Measurements from ENCODE around the gene KIAA2012.
A peak's percentile ranks its signal among the peaks of the same experiment; 100 is the strongest.

KIAA2012 gene

DNA sequence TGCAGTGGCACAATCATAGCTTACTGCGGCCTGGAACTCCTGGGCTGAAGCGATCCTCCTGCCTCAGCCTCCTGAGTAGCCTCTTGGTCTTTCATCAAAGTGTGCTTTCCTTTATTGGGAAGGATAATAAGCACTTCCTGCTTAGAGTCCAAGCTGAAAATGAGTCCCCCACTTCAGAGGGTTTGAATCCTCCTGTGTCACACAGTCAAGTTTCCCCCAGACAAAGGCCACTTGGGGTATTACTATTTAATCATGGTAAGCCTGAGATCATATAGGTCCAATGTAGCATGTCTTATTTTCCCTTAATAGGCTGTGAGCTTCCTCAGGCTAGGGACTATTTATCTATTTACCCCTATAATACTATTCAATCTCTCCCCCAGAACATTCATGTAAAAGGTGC lies 11.4 kb upstream of the KIAA2012 start:
- Histone ChIP-seq H3K27ac (ENCODE audit: low read depth, low read length) (no peak overlapping the region), H2AFZ (ENCODE audit: low read length, unreplicated experiment) (no peak overlapping the region), H3K36me3 (ENCODE audit: insufficient read depth, low read length) (no peaks in the 10 kb centered on the region), H3K4me1 (ENCODE audit: control insufficient read depth, insufficient read depth, low read length, unreplicated experiment) (peaks cover 11% of the 10 kb centered on the region), H3K79me2 (ENCODE audit: control insufficient read depth, insufficient read depth, low read length, unreplicated experiment) (no peaks in the 10 kb centered on the region), H3K4me3 (ENCODE audit: low read depth, low read length) (no peak overlapping the region), H3K27me3 (ENCODE audit: insufficient read depth, low read length) (peaks cover 24% of the 10 kb centered on the region)

DNA sequence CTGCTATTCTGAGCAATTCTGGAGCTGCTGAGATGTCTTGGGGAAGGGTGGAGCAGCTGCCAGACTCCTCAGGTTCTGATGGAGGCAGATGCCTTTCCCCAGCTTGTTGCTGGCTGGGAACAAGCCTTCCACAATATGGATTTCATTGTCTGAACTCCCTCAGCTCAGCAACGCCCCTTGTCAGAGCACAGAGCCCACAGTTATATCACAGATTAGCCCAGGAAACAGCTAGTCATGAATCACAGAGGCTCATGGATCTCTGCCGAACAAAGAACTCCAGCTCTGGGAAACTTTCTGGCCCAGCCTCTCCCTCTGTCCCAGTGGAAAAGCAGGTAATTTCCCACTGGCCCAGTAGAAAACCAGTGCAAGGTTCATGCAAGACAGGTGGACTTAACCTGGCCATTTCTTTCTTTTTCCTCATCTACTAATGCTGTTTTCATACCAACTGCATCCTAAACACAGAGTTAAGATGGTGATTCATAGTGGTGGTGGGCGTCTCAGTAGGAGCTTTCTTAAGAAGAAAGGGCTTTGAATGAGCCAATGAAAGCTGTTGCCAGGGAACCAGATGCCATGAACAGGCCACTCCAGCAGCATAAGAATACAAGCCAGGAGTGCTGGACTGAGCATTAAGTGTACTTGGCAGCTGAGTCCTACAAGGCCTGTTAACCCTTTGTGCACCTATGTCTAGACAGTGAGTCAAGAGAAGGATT lies 8.7 kb upstream of the KIAA2012 start:
- peak overlapping the region; percentile 41 for H2AFZ ChIP-seq (ENCODE audit: low read length, unreplicated experiment)
- no peak overlapping the region for H3K4me3 ChIP-seq (ENCODE audit: low read depth, low read length)
- peak overlapping the region; percentile 17 for H3K27ac ChIP-seq (ENCODE audit: low read depth, low read length)

DNA sequence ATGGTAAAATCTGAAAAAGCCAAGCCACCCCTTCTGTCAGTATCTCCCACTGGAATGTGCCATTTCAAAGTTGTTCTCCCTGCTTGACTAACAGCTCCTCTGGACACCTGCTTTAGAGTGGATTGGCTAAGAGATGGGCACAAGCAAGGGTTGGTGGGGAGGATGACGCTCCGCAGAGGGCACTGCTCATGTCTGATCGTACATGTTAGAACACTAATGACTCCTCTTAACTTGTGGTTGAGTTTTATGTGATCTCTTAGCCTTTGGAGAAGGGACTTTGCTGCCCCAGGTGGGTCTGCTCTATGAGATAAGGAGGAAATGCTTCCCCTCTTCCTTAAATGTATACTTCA lies 8.2 kb upstream of the KIAA2012 start:
- Histone ChIP-seq H3K4me1 (ENCODE audit: control insufficient read depth, insufficient read depth, low read length, unreplicated experiment) (peaks cover 11% of the 10 kb centered on the region), H3K4me3 (ENCODE audit: low read depth, low read length) (no peak overlapping the region), H3K27ac (ENCODE audit: low read depth, low read length) (no peak overlapping the region), H3K79me2 (ENCODE audit: control insufficient read depth, insufficient read depth, low read length, unreplicated experiment) (no peaks in the 10 kb centered on the region), H2AFZ (ENCODE audit: low read length, unreplicated experiment) (no peak overlapping the region), H3K27me3 (ENCODE audit: insufficient read depth, low read length) (no peaks in the 10 kb centered on the region), H3K36me3 (ENCODE audit: insufficient read depth, low read length) (no peaks in the 10 kb centered on the region)

More for the DNA sequence above, 8.7 kb upstream of the KIAA2012 start:
- no peaks in the 10 kb centered on the region for H3K36me3 ChIP-seq (ENCODE audit: insufficient read depth, low read length)
- no peaks in the 10 kb centered on the region for H3K27me3 ChIP-seq (ENCODE audit: insufficient read depth, low read length)
- H3K4me1 ChIP-seq (ENCODE audit: control insufficient read depth, insufficient read depth, low read length, unreplicated experiment), result peaks cover 11% of the 10 kb centered on the region
- no peaks in the 10 kb centered on the region for H3K79me2 ChIP-seq (ENCODE audit: control insufficient read depth, insufficient read depth, low read length, unreplicated experiment)

DNA sequence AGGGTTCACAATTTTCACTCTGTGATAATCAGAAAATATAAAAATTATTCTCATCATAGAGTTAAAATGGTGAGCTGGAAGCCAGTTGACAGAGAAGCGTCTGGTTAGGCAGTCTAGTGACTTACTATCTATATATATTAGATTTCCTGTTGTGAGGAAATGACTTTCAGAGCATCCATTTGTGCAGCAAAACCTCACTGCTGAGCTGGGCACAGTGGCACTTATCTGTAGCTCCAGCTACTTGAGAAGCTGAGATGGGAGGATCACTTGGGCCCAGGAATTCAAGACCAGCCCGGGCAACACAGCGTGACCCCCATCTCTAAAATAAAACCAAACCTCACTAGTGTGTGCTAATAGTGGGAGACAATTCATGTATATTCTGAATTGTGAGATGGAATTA lies 7.2 kb upstream of the KIAA2012 start:
- H3K27me3 ChIP-seq (ENCODE audit: insufficient read depth, low read length), result no peaks in the 10 kb centered on the region
- H3K36me3 ChIP-seq (ENCODE audit: insufficient read depth, low read length), result no peaks in the 10 kb centered on the region
- no peak overlapping the region for H3K27ac ChIP-seq (ENCODE audit: low read depth, low read length)
- no peak overlapping the region for H3K4me3 ChIP-seq (ENCODE audit: low read depth, low read length)
- no peak overlapping the region for H2AFZ ChIP-seq (ENCODE audit: low read length, unreplicated experiment)
- no peaks in the 10 kb centered on the region for H3K79me2 ChIP-seq (ENCODE audit: control insufficient read depth, insufficient read depth, low read length, unreplicated experiment)
- H3K4me1 ChIP-seq (ENCODE audit: control insufficient read depth, insufficient read depth, low read length, unreplicated experiment), result peaks cover 11% of the 10 kb centered on the region

DNA sequence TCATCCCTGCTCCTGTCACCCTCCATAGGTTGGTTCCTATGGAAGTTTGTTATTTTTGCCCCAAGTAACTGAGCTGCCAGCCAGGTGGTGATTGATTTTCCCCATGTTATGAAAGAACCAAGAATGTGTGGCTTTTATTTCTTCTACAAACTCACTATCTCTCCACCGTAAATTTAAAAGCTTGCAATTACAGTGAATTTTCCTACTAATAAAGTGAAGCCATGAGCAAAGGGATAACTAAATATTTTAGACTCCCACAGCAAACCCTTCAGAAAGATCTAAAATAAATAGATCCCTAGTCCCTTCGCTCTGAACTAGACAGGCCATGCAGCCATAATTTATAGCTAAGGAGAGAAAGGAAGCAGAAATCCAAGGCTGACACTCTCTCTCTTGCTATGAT lies 6.2 kb upstream of the KIAA2012 start:
- no peak overlapping the region for H3K4me3 ChIP-seq (ENCODE audit: low read depth, low read length)
- H3K27me3 ChIP-seq (ENCODE audit: insufficient read depth, low read length), result no peaks in the 10 kb centered on the region
- H2AFZ ChIP-seq (ENCODE audit: low read length, unreplicated experiment), result no peak overlapping the region
- no peak overlapping the region for H3K27ac ChIP-seq (ENCODE audit: low read depth, low read length)
- H3K36me3 ChIP-seq (ENCODE audit: insufficient read depth, low read length), result no peaks in the 10 kb centered on the region
- H3K4me1 ChIP-seq (ENCODE audit: control insufficient read depth, insufficient read depth, low read length, unreplicated experiment), result peaks cover 11% of the 10 kb centered on the region
- no peaks in the 10 kb centered on the region for H3K79me2 ChIP-seq (ENCODE audit: control insufficient read depth, insufficient read depth, low read length, unreplicated experiment)

DNA sequence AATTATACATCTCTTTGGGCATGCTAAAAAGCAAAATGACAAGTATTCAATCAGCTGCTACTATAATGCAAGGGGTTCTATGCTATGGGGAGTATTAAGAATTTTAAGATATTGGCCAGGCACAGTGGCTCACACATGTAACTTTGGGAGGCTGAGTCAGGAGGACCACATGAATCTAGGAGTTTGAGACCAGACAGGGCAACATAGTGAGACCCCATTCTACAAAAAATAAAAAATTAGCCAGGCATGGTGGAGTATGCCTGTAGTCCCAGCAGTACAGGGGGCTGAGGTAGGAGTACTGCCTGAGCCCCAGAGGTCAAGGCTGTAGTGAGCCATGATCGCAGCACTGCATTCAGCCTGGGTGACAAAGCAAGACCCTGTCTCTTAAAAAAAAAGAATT lies 5.5 kb upstream of the KIAA2012 start:
- Histone ChIP-seq H3K4me3 (ENCODE audit: low read depth, low read length) (no peak overlapping the region), H3K4me1 (ENCODE audit: control insufficient read depth, insufficient read depth, low read length, unreplicated experiment) (peaks cover 11% of the 10 kb centered on the region), H3K27ac (ENCODE audit: low read depth, low read length) (no peak overlapping the region), H3K27me3 (ENCODE audit: insufficient read depth, low read length) (no peaks in the 10 kb centered on the region), H2AFZ (ENCODE audit: low read length, unreplicated experiment) (no peak overlapping the region), H3K36me3 (ENCODE audit: insufficient read depth, low read length) (no peaks in the 10 kb centered on the region), H3K79me2 (ENCODE audit: control insufficient read depth, insufficient read depth, low read length, unreplicated experiment) (no peaks in the 10 kb centered on the region)

DNA sequence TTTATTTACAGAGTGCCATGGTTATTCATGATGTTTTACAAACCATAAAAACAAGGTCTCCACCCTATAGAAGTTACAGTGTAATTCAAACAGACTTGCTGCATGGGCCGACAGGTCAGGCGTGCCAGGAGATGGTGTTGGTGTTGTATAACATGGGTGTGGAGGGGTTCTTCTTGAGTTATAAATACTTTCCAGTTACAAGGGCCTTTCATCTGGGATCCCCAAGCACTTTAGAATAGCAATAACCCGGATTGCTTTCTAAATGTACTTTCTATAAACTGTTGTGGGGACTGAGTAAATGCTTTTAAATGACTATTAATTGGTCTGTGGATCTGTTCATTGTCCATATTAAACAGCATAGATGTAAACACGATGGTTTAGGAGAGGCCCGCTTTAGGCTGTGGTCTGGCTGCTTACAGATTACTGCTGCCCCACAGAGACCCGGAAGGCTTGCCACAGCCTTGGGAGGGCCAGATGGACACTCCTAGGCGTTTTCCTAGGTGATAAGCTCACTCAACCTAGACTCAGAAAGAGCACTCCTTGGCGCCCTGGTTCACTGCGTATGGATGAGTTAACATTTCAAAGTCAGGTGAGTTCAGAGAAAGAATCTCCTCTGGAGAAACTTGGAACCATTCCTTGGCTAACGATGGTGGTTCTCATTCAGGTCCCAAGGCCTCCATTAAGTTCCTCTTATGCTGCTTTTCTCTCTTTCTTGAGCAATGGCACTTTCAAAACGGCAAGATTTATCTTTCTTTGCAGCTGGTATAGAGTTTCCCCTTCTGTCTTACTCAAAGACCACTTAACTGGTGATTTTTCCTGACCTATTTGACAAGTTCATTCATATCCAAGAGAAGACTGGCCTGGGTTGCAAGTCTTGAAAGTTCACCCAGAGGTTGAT lies 3.6 kb upstream of the KIAA2012 start:
- Histone ChIP-seq H3K27me3 (ENCODE audit: insufficient read depth, low read length) (no peaks in the 10 kb centered on the region), H3K4me1 (ENCODE audit: control insufficient read depth, insufficient read depth, low read length, unreplicated experiment) (peaks cover 5% of the 10 kb centered on the region), H3K27ac (ENCODE audit: low read depth, low read length) (no peak overlapping the region), H2AFZ (ENCODE audit: low read length, unreplicated experiment) (no peak overlapping the region), H3K36me3 (ENCODE audit: insufficient read depth, low read length) (no peaks in the 10 kb centered on the region), H3K4me3 (ENCODE audit: low read depth, low read length) (no peak overlapping the region), H3K79me2 (ENCODE audit: control insufficient read depth, insufficient read depth, low read length, unreplicated experiment) (no peaks in the 10 kb centered on the region)

DNA sequence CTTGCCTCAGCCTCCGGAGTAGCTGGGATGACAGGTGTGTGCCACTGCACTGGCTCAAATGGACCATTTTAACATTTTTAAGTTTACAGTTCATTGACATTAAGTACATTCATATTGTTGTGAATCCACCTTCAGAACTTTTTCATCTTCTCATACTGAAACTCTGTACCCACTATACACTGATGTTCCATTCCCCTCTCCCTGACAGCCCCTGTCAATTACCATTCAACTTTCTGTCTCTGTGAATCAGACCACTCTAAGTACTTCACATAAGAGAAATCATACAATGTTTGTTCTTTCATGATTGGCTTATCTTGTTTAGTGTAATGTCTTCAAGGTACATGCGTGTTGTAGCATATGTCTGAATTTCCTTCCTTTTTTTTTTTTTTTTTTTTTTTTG lies 1.9 kb upstream of the KIAA2012 start:
- no peak overlapping the region for H3K4me3 ChIP-seq (ENCODE audit: low read depth, low read length)
- H3K27me3 ChIP-seq (ENCODE audit: insufficient read depth, low read length), result no peaks in the 10 kb centered on the region
- H3K27ac ChIP-seq (ENCODE audit: low read depth, low read length), result no peak overlapping the region
- no peak overlapping the region for H2AFZ ChIP-seq (ENCODE audit: low read length, unreplicated experiment)
- H3K4me1 ChIP-seq (ENCODE audit: control insufficient read depth, insufficient read depth, low read length, unreplicated experiment), result no peaks in the 10 kb centered on the region
- no peaks in the 10 kb centered on the region for H3K79me2 ChIP-seq (ENCODE audit: control insufficient read depth, insufficient read depth, low read length, unreplicated experiment)
- H3K36me3 ChIP-seq (ENCODE audit: insufficient read depth, low read length), result no peaks in the 10 kb centered on the region

DNA sequence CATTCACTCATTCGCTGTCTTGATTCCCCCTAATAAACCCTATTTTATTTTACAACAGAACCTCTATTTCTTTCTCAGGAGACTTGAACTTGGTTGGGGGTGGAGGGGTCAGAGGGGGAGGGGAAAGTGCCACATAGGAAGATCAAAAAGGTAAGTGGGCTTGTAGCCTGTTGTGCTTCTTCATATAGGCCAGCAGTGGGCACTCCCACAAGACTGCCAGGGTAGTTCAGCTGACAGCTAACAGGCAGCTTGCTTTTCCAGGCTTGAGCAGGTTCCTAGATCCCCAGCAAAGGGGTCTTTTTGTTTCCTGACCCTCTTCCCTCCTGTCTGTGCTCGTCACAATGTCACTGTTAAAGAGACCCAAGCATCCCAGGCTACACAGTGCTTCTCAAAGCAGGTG lies 829 bp upstream of the KIAA2012 start:
- Histone ChIP-seq H3K27ac (ENCODE audit: low read depth, low read length) (no peak overlapping the region), H3K27me3 (ENCODE audit: insufficient read depth, low read length) (no peaks in the 10 kb centered on the region), H3K4me1 (ENCODE audit: control insufficient read depth, insufficient read depth, low read length, unreplicated experiment) (no peaks in the 10 kb centered on the region), H3K4me3 (ENCODE audit: low read depth, low read length) (no peak overlapping the region), H3K79me2 (ENCODE audit: control insufficient read depth, insufficient read depth, low read length, unreplicated experiment) (no peaks in the 10 kb centered on the region), H2AFZ (ENCODE audit: low read length, unreplicated experiment) (no peak overlapping the region), H3K36me3 (ENCODE audit: insufficient read depth, low read length) (no peaks in the 10 kb centered on the region)

DNA sequence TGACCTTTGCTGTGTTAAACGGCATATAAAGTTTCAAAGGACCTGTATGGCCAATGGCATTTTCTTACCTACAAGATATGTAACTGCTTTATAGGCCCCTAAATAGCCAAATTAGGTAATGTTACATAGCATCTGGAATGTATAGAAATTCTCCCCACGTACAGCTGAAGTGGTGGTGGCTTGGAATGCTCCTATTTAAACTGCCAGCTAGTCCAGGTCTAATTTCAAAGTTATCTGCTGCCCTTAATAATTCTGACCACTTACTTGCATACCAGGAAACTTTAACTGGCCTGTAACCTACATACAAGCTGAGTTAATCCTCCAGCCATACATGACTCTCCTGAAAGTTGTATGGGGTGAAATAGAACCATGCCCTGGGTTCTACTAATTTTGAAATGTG lies 1.3 kb downstream of the KIAA2012 start:
- Histone ChIP-seq H3K27ac (ENCODE audit: low read depth, low read length) (no peak overlapping the region), H3K27me3 (ENCODE audit: insufficient read depth, low read length) (no peaks in the 10 kb centered on the region), H2AFZ (ENCODE audit: low read length, unreplicated experiment) (no peak overlapping the region), H3K36me3 (ENCODE audit: insufficient read depth, low read length) (no peaks in the 10 kb centered on the region), H3K4me1 (ENCODE audit: control insufficient read depth, insufficient read depth, low read length, unreplicated experiment) (no peaks in the 10 kb centered on the region), H3K4me3 (ENCODE audit: low read depth, low read length) (no peak overlapping the region), H3K79me2 (ENCODE audit: control insufficient read depth, insufficient read depth, low read length, unreplicated experiment) (no peaks in the 10 kb centered on the region)

DNA sequence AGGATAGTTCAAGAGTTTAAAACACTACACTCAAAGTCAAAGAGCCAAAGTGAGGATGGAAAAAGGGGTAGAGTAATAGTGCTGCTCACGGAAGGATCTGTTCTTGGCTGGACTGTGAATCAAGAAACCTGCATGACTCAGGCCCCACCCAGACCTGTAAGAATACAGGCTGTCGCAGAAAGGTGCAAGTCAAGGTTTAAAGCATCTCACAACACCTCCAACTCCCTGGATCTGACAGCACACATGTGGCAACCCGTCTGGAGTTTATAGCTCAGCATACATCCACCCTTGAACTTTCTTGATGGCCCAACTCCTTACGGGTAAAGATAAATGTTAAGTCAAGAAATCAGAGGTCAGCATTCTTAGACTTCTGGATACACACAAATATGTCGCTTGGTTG lies 6.3 kb downstream of the KIAA2012 start:
- H3K27me3 ChIP-seq (ENCODE audit: insufficient read depth, low read length), result no peaks in the 10 kb centered on the region; the same call in 1 of the 2 replicates
- no peak overlapping the region for H3K4me3 ChIP-seq (ENCODE audit: low read depth, low read length)
- no peaks in the 10 kb centered on the region for H3K36me3 ChIP-seq (ENCODE audit: insufficient read depth, low read length)
- no peaks in the 10 kb centered on the region for H3K4me1 ChIP-seq (ENCODE audit: control insufficient read depth, insufficient read depth, low read length, unreplicated experiment)
- H3K79me2 ChIP-seq (ENCODE audit: control insufficient read depth, insufficient read depth, low read length, unreplicated experiment), result no peaks in the 10 kb centered on the region
- H2AFZ ChIP-seq (ENCODE audit: low read length, unreplicated experiment), result no peak overlapping the region
- no peak overlapping the region for H3K27ac ChIP-seq (ENCODE audit: low read depth, low read length)
